ENCODE data around the gene TMUB2. TPM values are rescaled to one million over a fixed set of nuclear protein-coding genes. Genes with fewer than 3 reads are reported as not detected.
A peak's percentile ranks its signal among the peaks of the same experiment; 100 is the strongest.

Gene TMUB2
- total and polyA plus RNA-seq, 9 of the 15 experiments (the other 6 are each of a cell fraction or from before 2014, with no cell fraction given), result 4.1 to 29.8 (median 16.3) TPM

DNA sequence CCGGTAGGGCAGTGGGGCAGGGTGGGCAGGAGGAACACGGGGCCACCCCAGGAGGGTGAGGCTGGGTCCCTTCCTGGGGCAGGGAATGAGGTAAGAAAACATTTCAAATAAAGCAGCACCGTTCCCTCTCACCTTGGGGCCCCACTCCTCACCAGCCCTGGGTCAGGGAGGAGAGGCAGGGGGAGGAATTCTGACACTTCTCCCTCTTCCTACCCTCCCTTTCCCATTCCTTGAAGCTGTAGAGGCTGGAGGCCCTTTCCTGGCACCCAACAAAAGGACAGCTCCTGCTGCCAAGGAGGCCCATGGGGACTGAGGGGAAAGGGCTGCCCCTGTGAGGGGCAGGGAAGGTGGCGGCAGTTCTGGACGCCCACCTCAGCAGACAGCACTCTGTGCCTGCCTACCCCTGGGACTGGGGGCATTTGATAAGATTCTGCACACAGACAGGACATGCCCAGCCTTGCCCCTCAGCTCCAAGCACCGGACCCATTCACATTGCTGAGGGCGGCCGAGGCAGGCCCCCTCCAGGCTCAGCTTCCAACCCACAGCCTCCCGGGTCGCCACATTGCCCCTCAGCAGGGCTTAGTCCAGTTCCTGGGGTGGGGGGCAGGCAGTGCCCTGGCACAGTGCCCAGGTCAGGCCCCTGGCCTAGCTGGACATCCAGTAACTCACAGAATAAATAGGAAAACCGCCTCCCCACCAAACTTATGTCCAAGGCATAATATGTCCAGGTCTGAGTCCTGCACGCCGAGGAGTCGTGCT is 6.7 kb downstream of the TMUB2 start:
- ChIA-PET POLR2A (interaction anchor here (0.5 to 1.3 kb wide), 2 partner anchors 17 to 74 kb away, joined by 3 read pairs; no protein-coding TSS in a partner anchor), CTCF (ENCODE audit: low intra/inter-chr PET ratio) (no interaction called here)
- no peaks in the 10 kb centered on the region for H3K9me3 ChIP-seq (replicated peaks; ENCODE audit: control insufficient read depth, insufficient read depth, low read depth, low read length)
- peaks cover 84% of the 10 kb centered on the region; the same call in 2 of the 3 replicates for H3K36me3 ChIP-seq (ENCODE audit: control insufficient read depth, insufficient read depth, low read length)
- no peak overlapping the region for H3K27ac ChIP-seq (ENCODE audit: extremely low read depth, low read depth, low read length)
- H3K4me3 ChIP-seq, result no peak overlapping the region
- in situ Hi-C loops (cut with MboI) (no loop called here), intact Hi-C loops (cut with micrococcal nuclease) (no loop called here)
- H3K4me1 ChIP-seq (replicated peaks in 1 of 2; ENCODE audit: control insufficient read depth in 2 of 2, insufficient read depth in 2 of 2, low read length in 2 of 2), result peaks cover 9 to 31% of the 10 kb centered on the region in 2 experiments
- H4K20me1 ChIP-seq (replicated peaks; ENCODE audit: control insufficient read depth, insufficient read depth, low read length), result 0 out of 2 replicates have a peak, but pooled peaks cover 2% of the 10 kb centered on the region
- 86% methylated on average over 13 of the region's 14 CpGs for WGBS (ENCODE audit: insufficient coverage, low coverage, missing lambda C conversion rate)
- no peak overlapping the region for H2AFZ ChIP-seq (ENCODE audit: low read depth, low read length)
- H3K79me2 ChIP-seq (ENCODE audit: control insufficient read depth, insufficient read depth, low read length), result peaks cover 18% of the 10 kb centered on the region
- peak overlapping the region in 1 of 2 experiments; percentile 37; a peak in 1 of 4 replicates for H3K9ac ChIP-seq (ENCODE audit: insufficient read depth in 1 of 2, low read depth in 2 of 2, low read length in 2 of 2)
- ATAC-seq, result no peak
- DNase-seq (ENCODE audit: extremely low read depth in 1 of 4, low spot score in 3 of 4), result no peak
- no peaks in the 10 kb centered on the region for H3K27me3 ChIP-seq (ENCODE audit: control insufficient read depth in 2 of 2, insufficient read depth in 2 of 2, low read length in 2 of 2)
- H3K4me2 ChIP-seq (ENCODE audit: insufficient read depth, low read length), result no peak overlapping the region
- no peaks in the 10 kb centered on the region for H3K9me1 ChIP-seq (ENCODE audit: control insufficient read depth, insufficient read depth, low read length)
- BruUV-seq (replicated peaks), result no TSS peak
- FAIRE-seq, result no peak
- no peak for TF ChIP-seq PYGO2 (tag; IDR thresholded peaks at IDR 0.05)
- TF ChIP-seq NFIC (IDR thresholded peaks at IDR 0.05), result peak; percentile 34; the same call in 1 of the 2 replicates
- no peak for TF ChIP-seq ZNF133 (CRISPR knock-in tag; IDR thresholded peaks at IDR 0.05)
- no peak for TF ChIP-seq BRD9 (IDR thresholded peaks at IDR 0.05; ENCODE audit: low read depth, partially characterized antibody)
- no peak for TF ChIP-seq ZNF184 (CRISPR knock-in tag; IDR thresholded peaks at IDR 0.05)
- peak; percentile 38; the same call in 1 of the 2 replicates for TF ChIP-seq RBFOX2 (IDR thresholded peaks at IDR 0.05; ENCODE audit: low read depth, low read length)
- no peak for TF ChIP-seq HMG20B (CRISPR knock-in tag; IDR thresholded peaks at IDR 0.05)
- TF ChIP-seq MAFK (IDR thresholded peaks at IDR 0.05; ENCODE audit: low read length), result no peak
- TF ChIP-seq HOXB6 (CRISPR knock-in tag; IDR thresholded peaks at IDR 0.05; ENCODE audit: borderline replicate concordance), result no peak
- TF ChIP-seq, protein P1, sequence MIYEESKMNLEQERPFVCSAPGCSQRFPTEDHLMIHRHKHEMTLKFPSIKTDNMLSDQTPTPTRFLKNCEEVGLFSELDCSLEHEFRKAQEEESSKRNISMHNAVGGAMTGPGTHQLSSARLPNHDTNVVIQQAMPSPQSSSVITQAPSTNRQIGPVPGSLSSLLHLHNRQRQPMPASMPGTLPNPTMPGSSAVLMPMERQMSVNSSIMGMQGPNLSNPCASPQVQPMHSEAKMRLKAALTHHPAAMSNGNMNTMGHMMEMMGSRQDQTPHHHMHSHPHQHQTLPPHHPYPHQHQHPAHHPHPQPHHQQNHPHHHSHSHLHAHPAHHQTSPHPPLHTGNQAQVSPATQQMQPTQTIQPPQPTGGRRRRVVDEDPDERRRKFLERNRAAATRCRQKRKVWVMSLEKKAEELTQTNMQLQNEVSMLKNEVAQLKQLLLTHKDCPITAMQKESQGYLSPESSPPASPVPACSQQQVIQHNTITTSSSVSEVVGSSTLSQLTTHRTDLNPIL (CRISPR knock-in tag; IDR thresholded peaks at IDR 0.05), result no peak
- no peak for TF ChIP-seq DNMT1 (IDR thresholded peaks at IDR 0.05)
- TF ChIP-seq RFX5 (IDR thresholded peaks at IDR 0.05; ENCODE audit: low read depth, low read length), result no peak
- no peak for TF ChIP-seq ZNF57 (CRISPR knock-in tag; IDR thresholded peaks at IDR 0.05)
- TF ChIP-seq BDP1 (IDR thresholded peaks at IDR 0.05; ENCODE audit: insufficient read depth, insufficient read length), result no peak
- no peak for TF ChIP-seq ZNF408 (CRISPR knock-in tag; IDR thresholded peaks at IDR 0.05; ENCODE audit: low read depth)
- TF ChIP-seq STAT5A (IDR thresholded peaks at IDR 0.05; ENCODE audit: borderline replicate concordance, low read length), result no peak
- TF ChIP-seq POLR2G (IDR thresholded peaks at IDR 0.05; ENCODE audit: low read depth, low read length), result peak; percentile 62
- no peak for TF ChIP-seq ZFP36 (IDR thresholded peaks at IDR 0.05; ENCODE audit: low read depth, low read length, partially characterized antibody)
- no peak for TF ChIP-seq SREBF1 (IDR thresholded peaks at IDR 0.05; ENCODE audit: borderline replicate concordance, low read depth, low read length)
- no peak for TF ChIP-seq RFX7 (CRISPR knock-in tag; IDR thresholded peaks at IDR 0.05)

Data from K562 (cell line).